Gastrocnemius medialis (tissue), 4 donors: ENCODE results near the gene ACSL1. TPM values are rescaled to one million over a fixed set of nuclear protein-coding genes. Genes with fewer than 3 reads are reported as not detected.

Source experiments
- ATAC-seq, 2 donors: fragments of 150-250 bp; one replicate each; pipeline ENCODE4 v1.9.1; 2016
- DNase-seq, 2 donors: peaks; one replicate each; pipeline ENCODE4 v3.0.0-alpha.2; 2019
- H3K27ac ChIP-seq, 4 donors: fragments of 200-600 bp; sonication (generic); 1 replicate in 1 of 4; 2 replicates in 3 of 4; pipeline ENCODE4 v1.5.1; 2016 to 2018; ENCODE audit warnings: mild to moderate bottlenecking in 2 of 4, moderate library complexity in 1 of 4
- H3K27me3 ChIP-seq, 3 donors: fragments of 200-600 bp; sonication (generic) in 2 of 3; 1 replicate in 1 of 3; 2 replicates in 2 of 3; pipeline versions ENCODE4 v1.5.1 to v1.6.0; 2016 to 2019; ENCODE audit warnings: mild to moderate bottlenecking in 1 of 3, moderate library complexity in 1 of 3
- H3K36me3 ChIP-seq, 2 donors: fragments of 200-600 bp; sonication (generic) in 1 of 2; one replicate each; pipeline ENCODE4 v1.5.1; 2017 to 2018
- H3K4me1 ChIP-seq, 2 donors: fragments of 200-600 bp; sonication (generic) in 1 of 2; one replicate each; pipeline ENCODE4 v1.5.1; 2016 to 2017; ENCODE audit warnings: mild to moderate bottlenecking in 2 of 2
- H3K4me3 ChIP-seq, 4 donors: fragments of 200-600 bp; sonication (generic) in 3 of 4; 1 replicate in 1 of 4; 2 replicates in 3 of 4; pipeline ENCODE4 v1.5.1; 2016 to 2019; ENCODE audit warnings: mild to moderate bottlenecking in 2 of 4
- H3K9me3 ChIP-seq, 3 donors: fragments of 200-600 bp; sonication (generic) in 2 of 3; 1 replicate in 1 of 3; 2 replicates in 2 of 3; pipeline ENCODE4 v1.5.1; 2016 to 2019
- POLR2A ChIP-seq, 2 donors: fragments of 450-650 bp; IDR thresholded peaks; one replicate each; pipeline ENCODE4 v1.6.1; 2017; ENCODE audit warnings: antibody characterized with exemption in 2 of 2, mild to moderate bottlenecking in 2 of 2, moderate library complexity in 2 of 2
- in situ Hi-C, 4 donors: fragments of 200-750 bp; cut with MboI; loops; one replicate each; pipeline versions ENCODE4 v1.15.0 to v1.8.0; 2017; ENCODE audit warnings: low sequenced_read_pairs in 4 of 4
- intact Hi-C: fragments of 100-400 bp; cut with DNase I; formaldehyde crosslinking; loops from one replicate; pipeline ENCODE4 v1.15.1; 2023; ENCODE audit warnings: low total_unique reads
- total RNA-seq, 4 donors: library from RNA; depleted of rRNA; stranded (reverse); fragments of >200 nt; gene quantifications; one replicate each; pipeline versions ENCODE4 v1.1.0 to v1.2.3, GENCODE V29; 2016
- TF ChIP-seq, protein P1 (sequence below), 5 experiments: fragments of 450-650 bp in 3 of 5; fragments of 200-600 bp in 2 of 5; sonication (generic) in 2 of 5; IDR thresholded peaks in 4 of 5; conservative IDR thresholded peaks in 1 of 5; 1 replicate in 4 of 5; 2 replicates in 1 of 5; pipeline ENCODE4 v1.5.1; 2016 to 2019; ENCODE audit warnings: antibody characterized with exemption in 5 of 5, mild to moderate bottlenecking in 3 of 5, moderate library complexity in 3 of 5

The ACSL1 gene
- total RNA-seq, 4 donors from 2014 or later: 591 to 2,181 (median 1,316) TPM

DNA sequence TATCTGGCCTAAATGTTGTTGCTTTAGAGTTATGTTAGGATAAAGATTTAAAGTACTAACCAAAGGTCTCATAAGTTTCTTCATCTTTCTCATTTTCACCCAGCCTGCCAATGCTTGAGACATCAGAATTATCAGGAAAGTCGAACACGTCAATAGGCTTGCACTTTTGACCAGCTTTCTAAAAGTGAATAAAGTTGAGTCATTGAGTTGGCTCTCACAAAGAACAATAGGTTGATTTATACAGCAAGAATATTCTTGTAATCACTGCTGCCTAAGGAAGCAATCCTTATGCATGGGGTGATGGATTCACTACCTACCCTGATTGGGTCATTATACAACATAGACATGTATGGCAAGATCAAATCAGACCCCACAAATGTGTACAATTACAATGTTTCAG lies 96.9 kb downstream of the ACSL1 start:
- H3K36me3 ChIP-seq: no peaks in the 10 kb centered on the region
- H3K4me1 ChIP-seq: peaks cover 6 to 7% of the 10 kb centered on the region in 2 donors
- H3K9me3 ChIP-seq: no peaks in the 10 kb centered on the region
- DNase-seq (no peak), ATAC-seq (no peak)
- TF ChIP-seq, protein P1, sequence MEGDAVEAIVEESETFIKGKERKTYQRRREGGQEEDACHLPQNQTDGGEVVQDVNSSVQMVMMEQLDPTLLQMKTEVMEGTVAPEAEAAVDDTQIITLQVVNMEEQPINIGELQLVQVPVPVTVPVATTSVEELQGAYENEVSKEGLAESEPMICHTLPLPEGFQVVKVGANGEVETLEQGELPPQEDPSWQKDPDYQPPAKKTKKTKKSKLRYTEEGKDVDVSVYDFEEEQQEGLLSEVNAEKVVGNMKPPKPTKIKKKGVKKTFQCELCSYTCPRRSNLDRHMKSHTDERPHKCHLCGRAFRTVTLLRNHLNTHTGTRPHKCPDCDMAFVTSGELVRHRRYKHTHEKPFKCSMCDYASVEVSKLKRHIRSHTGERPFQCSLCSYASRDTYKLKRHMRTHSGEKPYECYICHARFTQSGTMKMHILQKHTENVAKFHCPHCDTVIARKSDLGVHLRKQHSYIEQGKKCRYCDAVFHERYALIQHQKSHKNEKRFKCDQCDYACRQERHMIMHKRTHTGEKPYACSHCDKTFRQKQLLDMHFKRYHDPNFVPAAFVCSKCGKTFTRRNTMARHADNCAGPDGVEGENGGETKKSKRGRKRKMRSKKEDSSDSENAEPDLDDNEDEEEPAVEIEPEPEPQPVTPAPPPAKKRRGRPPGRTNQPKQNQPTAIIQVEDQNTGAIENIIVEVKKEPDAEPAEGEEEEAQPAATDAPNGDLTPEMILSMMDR (IDR thresholded peaks at IDR 0.05 in 4 of 5, conservative IDR thresholded peaks at IDR 0.05 in 1 of 5): no peak
- no peak for TF ChIP-seq POLR2A (IDR thresholded peaks at IDR 0.05)
- no peak overlapping the region for H3K27ac ChIP-seq
- H3K4me3 ChIP-seq: no peak overlapping the region
- H3K27me3 ChIP-seq: no peaks in the 10 kb centered on the region
- intact Hi-C loops (no loop called here), in situ Hi-C loops (loop anchor here in 3 of 4 donors (25.0 kb wide), 1 partner anchor 258 kb away; no protein-coding TSS in a partner anchor)

DNA sequence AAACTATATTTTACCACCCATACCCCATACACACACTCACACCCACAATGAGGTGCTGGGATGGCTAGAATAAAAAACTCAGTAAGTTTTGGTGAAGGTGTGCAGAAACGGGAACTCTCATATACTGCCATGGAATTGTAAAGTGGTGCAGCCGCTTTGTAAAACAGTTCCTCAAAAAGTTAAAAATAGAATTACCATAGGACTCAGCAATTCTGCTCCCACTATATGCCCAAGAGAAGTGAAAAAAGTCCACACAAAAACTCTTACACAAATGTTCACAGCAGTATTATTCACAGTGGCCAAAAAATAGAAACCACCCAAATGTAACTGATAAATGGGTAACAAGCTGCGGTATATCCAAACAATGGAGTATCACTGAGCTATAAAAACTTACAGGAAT lies 98.3 kb downstream of the ACSL1 start:
- H3K27ac ChIP-seq: no peak overlapping the region
- intact Hi-C loops (no loop called here), in situ Hi-C loops (loop anchor here in 3 of 4 donors (25.0 kb wide), 1 partner anchor 260 kb away; no protein-coding TSS in a partner anchor)
- no peak for ATAC-seq
- H3K4me1 ChIP-seq: no peaks in the 10 kb centered on the region
- no peaks in the 10 kb centered on the region for H3K9me3 ChIP-seq
- no peaks in the 10 kb centered on the region for H3K36me3 ChIP-seq
- no peak overlapping the region for H3K4me3 ChIP-seq
- TF ChIP-seq, protein P1 (IDR thresholded peaks at IDR 0.05 in 4 of 5, conservative IDR thresholded peaks at IDR 0.05 in 1 of 5): no peak
- no peak for TF ChIP-seq POLR2A (IDR thresholded peaks at IDR 0.05)
- H3K27me3 ChIP-seq: no peaks in the 10 kb centered on the region
- DNase-seq: no peak

DNA sequence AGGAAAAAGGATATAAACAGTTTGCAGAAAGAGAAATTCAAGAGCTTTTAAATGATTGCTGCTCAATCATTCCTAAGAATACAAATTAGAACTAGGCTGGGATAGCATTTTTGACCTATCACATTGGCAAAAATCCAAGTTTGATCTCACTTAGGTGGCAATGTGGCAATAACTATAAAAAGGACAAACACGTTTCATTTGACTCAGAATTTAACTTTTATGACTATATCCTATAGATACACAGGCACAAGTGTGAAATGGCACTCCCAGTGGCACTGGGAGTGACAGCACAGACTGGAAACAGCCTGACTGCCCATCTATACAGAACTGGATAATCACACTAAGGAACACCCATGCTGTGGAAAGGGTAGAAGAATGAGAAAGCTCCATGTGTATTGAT lies 103.0 kb downstream of the ACSL1 start:
- H3K4me3 ChIP-seq: no peak overlapping the region
- H3K27ac ChIP-seq: no peak overlapping the region
- H3K4me1 ChIP-seq: no peaks in the 10 kb centered on the region
- ATAC-seq: no peak
- H3K9me3 ChIP-seq: peaks cover 0 to 5% (median 0%) of the 10 kb centered on the region in 3 donors
- no peaks in the 10 kb centered on the region for H3K27me3 ChIP-seq
- no peak for TF ChIP-seq POLR2A (IDR thresholded peaks at IDR 0.05)
- TF ChIP-seq, protein P1 (IDR thresholded peaks at IDR 0.05 in 4 of 5, conservative IDR thresholded peaks at IDR 0.05 in 1 of 5): no peak
- H3K36me3 ChIP-seq: no peaks in the 10 kb centered on the region
- DNase-seq: no peak
- in situ Hi-C loops: no loop called here
- intact Hi-C loops: no loop called here

DNA sequence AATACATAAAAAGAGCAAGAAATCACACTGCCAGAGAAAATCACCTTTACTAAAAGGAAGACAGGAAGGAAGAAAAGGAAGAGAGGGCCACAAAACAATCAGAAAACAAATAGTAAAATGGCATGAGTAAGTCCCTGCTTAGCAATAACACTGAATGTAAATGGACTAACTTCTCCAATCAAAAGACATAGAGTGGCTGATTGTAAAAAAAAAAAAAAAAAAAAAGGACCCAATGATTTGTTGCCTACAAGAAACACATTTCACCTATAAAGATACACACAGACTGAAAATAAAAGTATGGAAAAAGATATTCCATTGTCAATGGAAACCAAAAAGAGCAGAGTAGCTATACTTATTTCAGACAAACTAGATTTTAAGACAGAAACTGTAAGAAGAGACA lies 104.5 kb downstream of the ACSL1 start:
- Histone ChIP-seq H3K9me3 (peaks cover 0 to 5% (median 0%) of the 10 kb centered on the region in 3 donors), H3K27ac (no peak overlapping the region), H3K27me3 (no peaks in the 10 kb centered on the region), H3K4me3 (no peak overlapping the region), H3K36me3 (no peaks in the 10 kb centered on the region), H3K4me1 (no peaks in the 10 kb centered on the region)
- in situ Hi-C loops (no loop called here), intact Hi-C loops (no loop called here)
- no peak for TF ChIP-seq POLR2A (IDR thresholded peaks at IDR 0.05)
- TF ChIP-seq, protein P1 (IDR thresholded peaks at IDR 0.05 in 4 of 5, conservative IDR thresholded peaks at IDR 0.05 in 1 of 5): no peak
- DNase-seq (no peak), ATAC-seq (no peak)

DNA sequence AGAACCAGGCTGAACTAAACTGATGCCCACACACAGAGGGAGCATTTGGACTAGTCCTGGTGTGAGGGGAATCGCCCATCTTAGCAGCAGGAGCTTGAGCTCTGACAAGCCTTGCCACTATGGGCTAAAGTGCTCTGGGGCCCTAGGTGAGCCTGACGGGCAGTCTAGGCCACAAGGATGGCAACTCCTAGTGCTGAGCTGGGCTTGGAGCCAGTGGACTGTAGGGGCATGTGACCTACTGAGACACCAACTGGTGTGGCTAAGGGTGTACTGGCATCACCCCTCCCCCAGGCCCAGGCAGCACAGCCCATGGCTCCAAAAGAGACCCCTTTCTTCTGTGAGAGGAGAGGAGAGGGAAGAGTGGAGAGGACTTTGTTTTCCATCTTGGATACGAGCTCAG lies 106.4 kb downstream of the ACSL1 start:
- intact Hi-C loops: no loop called here

More for the DNA sequence above, 106.4 kb downstream of the ACSL1 start:
- in situ Hi-C loops: no loop called here
- DNase-seq (no peak), ATAC-seq (no peak)
- H3K4me3 ChIP-seq: no peak overlapping the region
- TF ChIP-seq, protein P1 (IDR thresholded peaks at IDR 0.05 in 4 of 5, conservative IDR thresholded peaks at IDR 0.05 in 1 of 5): no peak
- no peak for TF ChIP-seq POLR2A (IDR thresholded peaks at IDR 0.05)
- no peak overlapping the region for H3K27ac ChIP-seq
- no peaks in the 10 kb centered on the region for H3K4me1 ChIP-seq
- peaks cover 0 to 5% (median 0%) of the 10 kb centered on the region in 3 donors for H3K9me3 ChIP-seq
- no peaks in the 10 kb centered on the region for H3K27me3 ChIP-seq
- no peaks in the 10 kb centered on the region for H3K36me3 ChIP-seq
